Measurements from ENCODE around the gene TYW3. TPM values are rescaled to one million over a fixed set of nuclear protein-coding genes. Genes with fewer than 3 reads are reported as not detected.
"Not testable (repeated sequence)": the region's sequence is repeated elsewhere in the genome, so short reads cannot be mapped to it uniquely, and the experiment has no call there.

The TYW3 gene
- total and polyA plus RNA-seq, 2 donors (not counting 1 experiment from before 2014, with no cell fraction given), result 6.9 to 22.6 TPM

DNA sequence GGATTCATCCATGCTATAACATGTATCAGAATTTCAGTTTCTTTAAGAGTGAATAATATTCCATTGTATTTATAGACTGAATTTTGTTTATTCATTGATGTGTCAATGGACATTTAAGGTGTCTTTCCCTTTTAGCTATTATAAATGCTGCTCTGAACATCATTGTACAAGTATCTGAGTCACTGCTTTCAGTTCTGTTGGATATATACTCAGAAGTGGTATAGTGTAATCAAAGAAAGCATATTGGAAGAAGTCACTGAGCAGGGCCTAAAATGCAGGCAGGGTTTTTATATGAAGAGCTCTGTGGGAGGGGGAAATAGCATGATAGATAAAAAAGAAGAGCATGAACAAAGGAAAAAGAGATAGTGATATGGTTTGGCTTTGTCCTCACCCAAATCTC is 22.5 kb downstream of the TYW3 start:
- H3K4me3 Mint-ChIP-seq, result no peak overlapping the region
- no peaks in the 10 kb centered on the region for H3K27me3 ChIP-seq (replicated peaks in 1 of 4; ENCODE audit: control extremely low read depth in 1 of 4, control insufficient read depth in 3 of 4, insufficient read depth in 4 of 4, low read length in 3 of 4)
- peaks cover 8% of the 10 kb centered on the region for H3K9me3 Mint-ChIP-seq (ENCODE audit: insufficient read depth)
- POLR2A ChIA-PET, result no interaction called here
- peaks cover 0 to 67% of the 10 kb centered on the region in 2 experiments for H3K36me3 ChIP-seq (replicated peaks in 1 of 2; ENCODE audit: control extremely low read depth in 1 of 2, control insufficient read depth in 1 of 2, extremely low read depth in 1 of 2, insufficient read depth in 2 of 2, low read length in 1 of 2)
- H3K9me3 ChIP-seq (ENCODE audit: control extremely low read depth in 1 of 3, control insufficient read depth in 2 of 3, insufficient read depth in 1 of 3, low read length in 2 of 3), result peaks cover 0 to 6% (median 0%) of the 10 kb centered on the region in 3 donors
- intact Hi-C loops (cut with micrococcal nuclease), result no loop called here
- H3K27me3 Mint-ChIP-seq, result no peaks in the 10 kb centered on the region
- ATAC-seq (ENCODE audit: low read depth) (no peak), DNase-seq (no peak)
- H3K27ac ChIP-seq (ENCODE audit: low read length in 2 of 2), result no peak overlapping the region
- CTCF ChIA-PET, result no interaction called here
- H3K79me2 ChIP-seq (ENCODE audit: control insufficient read depth, insufficient read depth, low read length), result no peaks in the 10 kb centered on the region
- no peak overlapping the region for H2AFZ ChIP-seq (ENCODE audit: insufficient read depth, low read depth, low read length, poor library complexity, severe bottlenecking)
- H3K4me1 Mint-ChIP-seq, result no peaks in the 10 kb centered on the region
- H4K20me1 ChIP-seq (ENCODE audit: control insufficient read depth, insufficient read depth, low read length, poor library complexity, severe bottlenecking), result no peaks in the 10 kb centered on the region
- no peak overlapping the region for H3K9ac ChIP-seq (ENCODE audit: low read length)
- no peaks in the 10 kb centered on the region for H3K4me1 ChIP-seq (ENCODE audit: control insufficient read depth in 2 of 2, insufficient read depth in 2 of 2, low read length in 2 of 2)
- no peak overlapping the region for H3K4me3 ChIP-seq (ENCODE audit: control extremely low read depth in 1 of 5, extremely low read depth in 1 of 5, insufficient read depth in 1 of 5, low read depth in 2 of 5, low read length in 4 of 5)
- H3K27ac Mint-ChIP-seq, result no peak overlapping the region
- H3K4me2 ChIP-seq (replicated peaks; ENCODE audit: low read depth, low read length, poor library complexity, severe bottlenecking), result no peak overlapping the region
- TF ChIP-seq, protein P1, sequence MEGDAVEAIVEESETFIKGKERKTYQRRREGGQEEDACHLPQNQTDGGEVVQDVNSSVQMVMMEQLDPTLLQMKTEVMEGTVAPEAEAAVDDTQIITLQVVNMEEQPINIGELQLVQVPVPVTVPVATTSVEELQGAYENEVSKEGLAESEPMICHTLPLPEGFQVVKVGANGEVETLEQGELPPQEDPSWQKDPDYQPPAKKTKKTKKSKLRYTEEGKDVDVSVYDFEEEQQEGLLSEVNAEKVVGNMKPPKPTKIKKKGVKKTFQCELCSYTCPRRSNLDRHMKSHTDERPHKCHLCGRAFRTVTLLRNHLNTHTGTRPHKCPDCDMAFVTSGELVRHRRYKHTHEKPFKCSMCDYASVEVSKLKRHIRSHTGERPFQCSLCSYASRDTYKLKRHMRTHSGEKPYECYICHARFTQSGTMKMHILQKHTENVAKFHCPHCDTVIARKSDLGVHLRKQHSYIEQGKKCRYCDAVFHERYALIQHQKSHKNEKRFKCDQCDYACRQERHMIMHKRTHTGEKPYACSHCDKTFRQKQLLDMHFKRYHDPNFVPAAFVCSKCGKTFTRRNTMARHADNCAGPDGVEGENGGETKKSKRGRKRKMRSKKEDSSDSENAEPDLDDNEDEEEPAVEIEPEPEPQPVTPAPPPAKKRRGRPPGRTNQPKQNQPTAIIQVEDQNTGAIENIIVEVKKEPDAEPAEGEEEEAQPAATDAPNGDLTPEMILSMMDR (IDR thresholded peaks at IDR 0.05), result no peak
- no peak for TF ChIP-seq EZH2 (IDR thresholded peaks at IDR 0.05; ENCODE audit: borderline replicate concordance, insufficient read depth, low read depth, low read length, poor library complexity, severe bottlenecking)

GRCh38 chr1:74756650-74757049 is 23.7 kb downstream of the TYW3 start:
- H3K27me3 ChIP-seq (replicated peaks in 1 of 4; ENCODE audit: control extremely low read depth in 1 of 4, control insufficient read depth in 3 of 4, insufficient read depth in 4 of 4, low read length in 3 of 4); H3K4me2 ChIP-seq (replicated peaks; ENCODE audit: low read depth, low read length, poor library complexity, severe bottlenecking); H3K4me3 Mint-ChIP-seq; POLR2A ChIA-PET; H3K27ac Mint-ChIP-seq; intact Hi-C loops (cut with micrococcal nuclease); H3K27ac ChIP-seq (ENCODE audit: low read length in 2 of 2); H3K27me3 Mint-ChIP-seq; H4K20me1 ChIP-seq (ENCODE audit: control insufficient read depth, insufficient read depth, low read length, poor library complexity, severe bottlenecking); CTCF ChIA-PET; H3K4me3 ChIP-seq (ENCODE audit: control extremely low read depth in 1 of 5, extremely low read depth in 1 of 5, insufficient read depth in 1 of 5, low read depth in 2 of 5, low read length in 4 of 5); H2AFZ ChIP-seq (ENCODE audit: insufficient read depth, low read depth, low read length, poor library complexity, severe bottlenecking); DNase-seq; H3K4me1 ChIP-seq (ENCODE audit: control insufficient read depth in 2 of 2, insufficient read depth in 2 of 2, low read length in 2 of 2); H3K9ac ChIP-seq (ENCODE audit: low read length); H3K9me3 Mint-ChIP-seq (ENCODE audit: insufficient read depth); H3K79me2 ChIP-seq (ENCODE audit: control insufficient read depth, insufficient read depth, low read length); H3K4me1 Mint-ChIP-seq; ATAC-seq (ENCODE audit: low read depth); H3K9me3 ChIP-seq (ENCODE audit: control extremely low read depth in 1 of 3, control insufficient read depth in 2 of 3, insufficient read depth in 1 of 3, low read length in 2 of 3): not testable (repeated sequence)
- H3K36me3 ChIP-seq (replicated peaks in 1 of 2; ENCODE audit: control extremely low read depth in 1 of 2, control insufficient read depth in 1 of 2, extremely low read depth in 1 of 2, insufficient read depth in 2 of 2, low read length in 1 of 2), result peaks cover 0 to 67% of the 10 kb centered on the region in 2 experiments
- WGBS (ENCODE audit: insufficient coverage), result 100% methylated on average over 1 of the region's 2 CpGs
